Small intestine (tissue), 16 donors: Measurements from ENCODE around the gene GLRX5. TPM values are rescaled to one million over a fixed set of nuclear protein-coding genes. Genes with fewer than 3 reads are reported as not detected.

Experiments
- DNase-seq, 2 donors: peaks; one replicate each; pipeline versions ENCODE4 v3.0.0 to v3.0.0-alpha.2; 2013
- FAIRE-seq: peaks from 2 replicates; lab custom pipeline; 2012; peaks lifted over from hg19 to GRCh38; lab: Jason Lieb, UNC
- H3K27ac ChIP-seq, 3 donors: one replicate each; pipeline ENCODE4 v1.5.1; 2013; ENCODE audit warnings: low read length in 2 of 3, mild to moderate bottlenecking in 2 of 3, control low read depth in 1 of 3, inconsistent platforms in 1 of 3, low read depth in 1 of 3, moderate library complexity in 1 of 3
- H3K27me3 ChIP-seq, 3 donors: one replicate each; pipeline ENCODE4 v1.6.1; 2013; ENCODE audit warnings: low read length in 3 of 3, inconsistent platforms in 1 of 3; ENCODE audit not compliant: control insufficient read depth in 3 of 3, insufficient read depth in 3 of 3
- H3K36me3 ChIP-seq, 3 donors: one replicate each; pipeline ENCODE4 v1.6.1; 2013; ENCODE audit warnings: low read length in 3 of 3, inconsistent platforms in 1 of 3, low read depth in 1 of 3, mild to moderate bottlenecking in 1 of 3, moderate library complexity in 1 of 3; ENCODE audit not compliant: control insufficient read depth in 3 of 3, insufficient read depth in 2 of 3
- H3K4me1 ChIP-seq, 3 donors: one replicate each; pipeline ENCODE4 v1.6.1; 2013; ENCODE audit warnings: low read length in 2 of 3, inconsistent platforms in 1 of 3, low read depth in 1 of 3, mild to moderate bottlenecking in 1 of 3, moderate library complexity in 1 of 3; ENCODE audit not compliant: control insufficient read depth in 3 of 3, insufficient read depth in 2 of 3
- H3K4me3 ChIP-seq, 3 donors: one replicate each; pipeline ENCODE4 v1.5.1; 2013; ENCODE audit warnings: low read length in 3 of 3, control low read depth in 1 of 3, inconsistent platforms in 1 of 3, low read depth in 1 of 3, mild to moderate bottlenecking in 1 of 3, moderate library complexity in 1 of 3
- H3K9me3 ChIP-seq, 2 donors: one replicate each; pipeline ENCODE4 v1.6.1; 2013; ENCODE audit warnings: low read depth in 1 of 2, low read length in 1 of 2; ENCODE audit not compliant: control insufficient read depth in 2 of 2, insufficient read depth in 1 of 2
- WGBS, 3 donors: extraction: QIAGEN DNeasy Blood & Tissue Kit; methylation state at CpG; one replicate each; pipeline ENCODE4 v1.1.7; 2013; 5-methylcytosine and 5-hydroxymethylcytosine counted together
- long read RNA-seq, 10 donors: transcript quantifications; one replicate each; lab custom pipeline, GENCODE V29; 2026
- polyA plus RNA-seq, 4 donors: library from polyadenylated mRNA; stranded (reverse) in 3 of 4; unstranded in 1 of 4; fragments of 200-250 nt in 3 of 4; fragments of 120-200 nt in 1 of 4; gene quantifications; one replicate each; pipeline versions ENCODE4 v1.2.1 to v1.2.3, GENCODE V29; 2013
- donor health status: healthy with polysubstance abuse.
- donor health status: control.
- donor health status: control.
- donor health status: Bipolar disorder and iron deficiency.
- donor health status: healthy.

Gene GLRX5
- 10 to 100 TPM; 43.0 to 80.5 (median 53.8) TPM for polyA plus RNA-seq
- long read RNA-seq, donor 1: 0 reads
- long read RNA-seq, donor 2, transcript GLRX5-201 (2 exons, 1,564 nt): major isoform, 15 of 15 reads
- long read RNA-seq, donor 2, partial matches to known transcripts: 0 of 15 reads
- long read RNA-seq, donor 2, other reads (novel, unspliced or antisense): 0 of 15 reads
- long read RNA-seq, donor 3, transcript GLRX5-201 (2 exons, 1,564 nt): major isoform, 34 of 34 reads
- long read RNA-seq, donor 3, partial matches to known transcripts: 0 of 34 reads
- long read RNA-seq, donor 3, other reads (novel, unspliced or antisense): 0 of 34 reads
- long read RNA-seq, donor 4, partial matches to known transcripts: 0 of 1 reads
- long read RNA-seq, donor 4, other reads (novel, unspliced or antisense): 0 of 1 reads
- long read RNA-seq, donor 5, transcript GLRX5-201 (2 exons, 1,564 nt): major isoform, 14 of 29 reads
- long read RNA-seq, donor 5, partial matches to known transcripts: 15 of 29 reads
- long read RNA-seq, donor 5, other reads (novel, unspliced or antisense): 0 of 29 reads
- long read RNA-seq, donor 6, transcript GLRX5-201 (2 exons, 1,564 nt): major isoform, 31 of 63 reads
- long read RNA-seq, donor 6, partial matches to known transcripts: 32 of 63 reads
- long read RNA-seq, donor 6, other reads (novel, unspliced or antisense): 0 of 63 reads
- long read RNA-seq, donor 7: 0 reads
- long read RNA-seq, donor 8, transcript GLRX5-201 (2 exons, 1,564 nt): major isoform, 9 of 9 reads
- long read RNA-seq, donor 8, partial matches to known transcripts: 0 of 9 reads
- long read RNA-seq, donor 8, other reads (novel, unspliced or antisense): 0 of 9 reads
- long read RNA-seq, donor 9, transcript GLRX5-201 (2 exons, 1,564 nt): major isoform, 13 of 25 reads
- long read RNA-seq, donor 9, partial matches to known transcripts: 12 of 25 reads
- long read RNA-seq, donor 9, other reads (novel, unspliced or antisense): 0 of 25 reads
- long read RNA-seq, donor 10, transcript GLRX5-201 (2 exons, 1,564 nt): major isoform, 47 of 82 reads
- long read RNA-seq, donor 10, partial matches to known transcripts: 35 of 82 reads
- long read RNA-seq, donor 10, other reads (novel, unspliced or antisense): 0 of 82 reads

- peak within 1 kb of the TSS; percentile 74 to 89 (median 79) for H3K27ac ChIP-seq
- H3K36me3 ChIP-seq: peaks cover 0 to 4% (median 0%) of the 10 kb centered on the region in 3 donors
- WGBS, 3 donors: 0 to 1% (median 0%) methylated on average over 73 to 97 of the region's 97 CpGs
- H3K27me3 ChIP-seq: no peaks in the 10 kb centered on the region
- H3K4me1 ChIP-seq: peaks cover 7 to 17% (median 15%) of the 10 kb centered on the region in 3 donors
- DNase-seq: peak; percentile 100
- peak within 1 kb of the TSS; percentile 64 to 99 (median 90) for H3K4me3 ChIP-seq
- no peaks in the 10 kb centered on the region for H3K9me3 ChIP-seq
- peak; percentile 87 for FAIRE-seq
These were observed at the start of gene GLRX5 for GRCh38 chr14:95534299-95535225. GLRX5 (plus strand) TSS chr14:95535050; CDS start chr14:95535090, 40 bp downstream.

GRCh38 chr14:95485222-95485819 lies 49.5 kb upstream of the GLRX5 start:
- peaks cover 0 to 2% (median 0%) of the 10 kb centered on the region in 3 donors for H3K36me3 ChIP-seq
- H3K27me3 ChIP-seq: no peaks in the 10 kb centered on the region
- no peak overlapping the region for H3K4me3 ChIP-seq
- DNase-seq: no peak
- WGBS, 3 donors: 79 to 93% (median 88%) methylated on average over 7 of the region's 7 CpGs
- H3K4me1 ChIP-seq: peaks cover 15 to 29% (median 19%) of the 10 kb centered on the region in 3 donors
- no peak overlapping the region for H3K27ac ChIP-seq
- FAIRE-seq: no peak
- no peaks in the 10 kb centered on the region for H3K9me3 ChIP-seq

GRCh38 chr14:95486875-95487668 lies 47.8 kb upstream of the GLRX5 start:
- Histone ChIP-seq H3K4me3 (no peak overlapping the region), H3K4me1 (peaks cover 16 to 36% (median 18%) of the 10 kb centered on the region in 3 donors), H3K27ac (no peak overlapping the region), H3K27me3 (no peaks in the 10 kb centered on the region), H3K36me3 (no peaks in the 10 kb centered on the region), H3K9me3 (no peaks in the 10 kb centered on the region)
- DNase-seq: no peak
- WGBS, 3 donors: 21 to 66% (median 54%) methylated on average over 15 of the region's 15 CpGs
- no peak for FAIRE-seq

GRCh38 chr14:95487669-95488084 lies 47.2 kb upstream of the GLRX5 start:
- H3K9me3 ChIP-seq: no peaks in the 10 kb centered on the region
- no peak overlapping the region for H3K27ac ChIP-seq
- peaks cover 16 to 36% (median 18%) of the 10 kb centered on the region in 3 donors for H3K4me1 ChIP-seq
- FAIRE-seq (no peak), DNase-seq (no peak)
- WGBS, 3 donors: 20 to 56% (median 24%) methylated on average over 3 of the region's 3 CpGs
- H3K27me3 ChIP-seq: no peaks in the 10 kb centered on the region
- no peaks in the 10 kb centered on the region for H3K36me3 ChIP-seq
- no peak overlapping the region for H3K4me3 ChIP-seq

GRCh38 chr14:95488376-95489213 lies 46.3 kb upstream of the GLRX5 start:
- H3K9me3 ChIP-seq: no peaks in the 10 kb centered on the region
- no peak overlapping the region for H3K4me3 ChIP-seq
- DNase-seq (no peak), FAIRE-seq (no peak)
- H3K27me3 ChIP-seq: no peaks in the 10 kb centered on the region
- WGBS, 3 donors: 87 to 91% (median 88%) methylated on average over 6 of the region's 6 CpGs
- peaks cover 13 to 30% (median 20%) of the 10 kb centered on the region in 3 donors for H3K4me1 ChIP-seq
- H3K27ac ChIP-seq: no peak overlapping the region
- H3K36me3 ChIP-seq: no peaks in the 10 kb centered on the region

GRCh38 chr14:95489214-95490137 lies 45.4 kb upstream of the GLRX5 start:
- no peaks in the 10 kb centered on the region for H3K27me3 ChIP-seq
- FAIRE-seq: no peak
- no peak for DNase-seq
- 65 to 77% (median 73%) methylated on average over 9 of the region's 9 CpGs for WGBS, 3 donors
- no peak overlapping the region for H3K27ac ChIP-seq
- peaks cover 13 to 22% (median 21%) of the 10 kb centered on the region in 3 donors for H3K4me1 ChIP-seq
- no peak overlapping the region for H3K4me3 ChIP-seq
- H3K9me3 ChIP-seq: no peaks in the 10 kb centered on the region
- no peaks in the 10 kb centered on the region for H3K36me3 ChIP-seq
